ENCODE measurements around the gene KIAA0319L.

KIAA0319L gene

DNA sequence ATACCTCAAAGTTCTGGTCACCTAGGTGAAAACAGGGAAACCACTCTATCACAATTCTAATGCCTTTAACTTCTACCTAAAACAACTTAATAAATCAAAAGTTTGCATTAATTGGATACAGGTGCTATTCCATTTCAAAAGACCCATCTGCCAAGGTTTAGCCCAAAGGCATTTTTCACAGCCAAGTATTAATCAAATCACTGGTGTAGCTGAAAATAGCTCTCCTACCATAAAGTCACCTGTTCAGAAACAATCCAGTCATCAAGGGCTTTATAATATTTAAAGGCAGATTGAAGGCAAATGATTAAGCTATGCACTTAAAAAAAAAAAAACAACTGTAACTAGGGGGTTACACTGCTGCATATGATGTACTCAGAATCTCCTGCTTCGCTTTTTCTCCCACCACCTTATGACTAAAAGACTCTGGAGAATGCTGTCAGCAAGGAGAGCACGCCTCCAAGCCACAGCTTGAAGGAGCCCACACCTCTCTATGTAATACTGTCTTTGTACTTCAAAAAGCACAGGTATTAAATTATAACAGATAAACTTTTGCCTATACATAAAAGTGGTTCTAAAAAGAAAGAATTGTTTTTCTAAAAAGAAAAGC, 20.5 kb downstream of the KIAA0319L start:
- DNase-seq (ENCODE audit: low read depth): no peak

DNA sequence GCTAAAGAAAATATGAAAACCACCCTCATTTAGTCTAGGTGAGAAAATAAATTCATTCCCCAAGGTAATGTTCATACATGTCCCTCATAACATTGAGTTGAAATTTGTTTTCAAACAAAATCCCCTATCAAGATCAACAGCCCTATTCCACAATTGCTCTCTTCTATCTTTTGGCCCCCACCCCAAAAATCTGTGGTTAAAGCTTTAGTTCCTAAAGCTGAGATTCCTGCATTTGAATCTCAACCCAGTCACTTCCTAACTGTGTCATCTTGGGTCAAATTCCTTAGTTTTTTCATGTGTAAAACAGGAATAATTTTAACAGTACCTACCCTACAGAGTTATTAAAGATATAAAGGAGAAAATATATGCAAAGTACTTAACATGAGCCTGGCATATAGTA, 22.0 kb downstream of the KIAA0319L start:
- DNase-seq (ENCODE audit: low read depth): no peak

DNA sequence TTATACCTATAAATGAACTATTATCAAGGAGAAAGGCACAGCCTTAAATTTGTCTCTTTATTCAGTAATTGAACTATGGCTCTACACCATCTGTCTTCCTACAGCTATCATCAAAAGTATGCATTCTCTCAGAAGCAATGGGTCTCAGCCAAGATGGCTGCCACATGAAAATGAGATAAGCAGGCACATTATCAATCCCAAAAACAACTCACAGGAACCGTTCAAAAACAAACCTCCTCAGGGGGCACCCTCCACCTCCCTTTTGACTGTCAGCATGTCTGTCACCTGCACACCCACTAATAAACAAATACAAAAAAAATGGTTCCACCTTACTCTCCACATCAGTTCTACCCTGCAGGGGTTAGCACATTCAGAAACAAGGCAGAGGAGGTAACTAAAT, 23.6 kb downstream of the KIAA0319L start:
- DNase-seq (ENCODE audit: low read depth): no peak

- DNase-seq (ENCODE audit: low read depth): no peak
These were observed 24.5 kb downstream of the KIAA0319L start for GRCh38 chr1:35532497-35533223.

DNA sequence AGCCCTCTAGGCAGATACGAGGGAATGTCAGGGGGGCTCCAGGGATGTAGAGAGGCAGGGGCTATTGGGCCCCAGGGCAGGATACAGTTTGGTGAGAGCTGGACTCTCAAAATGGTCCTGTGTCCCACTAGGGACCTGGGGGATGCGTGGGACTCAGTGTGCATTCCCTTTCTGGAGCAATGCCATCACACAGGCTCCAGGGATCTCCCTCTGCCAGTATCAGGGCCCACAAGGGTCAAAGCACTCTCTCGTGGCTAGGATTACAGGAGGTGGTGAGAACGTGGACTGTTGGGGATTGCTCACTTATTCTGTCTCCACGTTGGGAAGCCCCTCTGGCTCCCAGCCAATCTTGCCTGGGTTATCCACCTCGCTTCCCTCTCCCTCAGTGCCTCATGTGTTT, 25.8 kb downstream of the KIAA0319L start:
- DNase-seq (ENCODE audit: low read depth): no peak

DNA sequence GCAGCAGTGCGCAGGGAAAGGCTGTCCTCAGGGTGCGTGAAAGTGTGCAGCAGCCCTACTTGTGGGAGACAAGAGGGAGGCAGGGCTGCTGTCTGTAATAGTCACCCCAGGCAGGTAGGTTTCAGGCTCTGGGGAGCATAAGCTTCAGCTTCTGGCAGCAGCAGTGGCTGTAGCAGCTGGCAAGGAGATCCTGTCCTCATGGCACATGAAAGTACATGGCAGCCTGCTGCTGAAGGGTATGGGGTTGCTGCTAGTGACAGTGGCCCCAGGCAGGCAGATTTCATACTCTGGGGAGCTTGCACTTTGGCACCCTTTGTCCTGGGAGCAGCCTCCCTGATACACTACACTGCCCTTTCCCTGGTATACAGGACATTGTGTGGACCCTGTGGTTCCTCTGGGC, 26.3 kb downstream of the KIAA0319L start:
- no peak for DNase-seq (ENCODE audit: low read depth)

DNA sequence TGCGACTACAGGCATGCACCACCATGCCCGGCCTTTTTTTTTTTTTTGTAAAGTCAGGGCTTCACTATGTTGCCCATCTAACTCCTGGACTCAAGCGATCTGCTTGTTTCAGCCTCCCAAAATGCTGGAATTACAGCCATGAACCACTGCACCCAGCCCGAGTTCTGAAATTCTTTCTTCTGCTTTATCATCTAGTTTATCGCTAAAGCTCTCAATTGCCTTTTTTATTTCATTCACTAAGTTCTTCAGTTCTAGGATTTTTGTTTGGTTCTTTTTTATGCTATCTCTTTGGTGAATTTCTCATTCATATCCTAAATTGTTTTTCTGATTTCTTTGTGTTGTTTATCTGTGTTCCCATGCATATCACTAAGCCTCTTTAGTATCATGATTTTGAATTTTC, 27.0 kb downstream of the KIAA0319L start:
- DNase-seq (ENCODE audit: low read depth): no peak

- no peak for DNase-seq (ENCODE audit: low read depth)
These were observed 33.1 kb downstream of the KIAA0319L start for GRCh38 chr1:35524106-35524505.

DNA sequence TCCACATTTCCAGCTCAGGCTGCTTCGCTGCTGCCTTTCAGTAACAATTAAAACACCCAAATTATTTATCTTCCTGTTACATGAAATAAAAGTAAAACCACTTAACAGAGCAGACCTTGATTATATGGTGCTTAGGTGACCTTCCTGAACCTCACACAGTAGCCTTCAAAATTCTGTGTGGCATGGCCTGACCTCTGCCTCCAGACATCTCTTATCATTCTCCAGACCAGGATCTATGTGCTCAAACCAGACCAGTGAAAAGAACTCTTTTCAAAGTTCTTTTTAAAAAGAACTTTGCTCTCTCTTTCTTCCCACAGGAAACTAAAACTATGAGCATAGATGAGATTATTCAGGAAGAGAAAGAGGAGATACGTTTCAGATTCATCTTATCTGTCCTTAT, 37.8 kb downstream of the KIAA0319L start:
- DNase-seq (ENCODE audit: low read depth): no peak

- no peak for DNase-seq (ENCODE audit: low read depth)
These were observed 39.0 kb downstream of the KIAA0319L start for GRCh38 chr1:35518183-35518582.

DNA sequence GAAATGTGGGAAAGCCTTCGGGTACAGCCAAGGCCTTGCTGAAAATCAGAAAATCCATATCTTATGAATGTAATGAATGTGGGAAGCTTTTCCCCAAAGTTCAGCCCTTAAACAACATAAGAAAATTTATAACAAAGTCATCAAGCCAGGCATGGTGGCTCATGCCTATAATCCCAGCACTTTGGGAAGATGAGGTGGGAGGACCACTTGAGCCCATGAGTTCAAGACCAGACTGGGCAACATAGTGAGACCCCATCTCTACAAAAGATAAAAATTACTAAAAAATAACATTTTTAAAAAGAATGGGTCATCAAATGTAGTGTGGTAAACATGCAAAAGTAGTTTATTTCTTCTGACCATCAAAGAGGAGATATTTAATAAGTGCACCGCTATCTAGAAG, 45.9 kb downstream of the KIAA0319L start:
- no peak for DNase-seq (ENCODE audit: low read depth)

DNA sequence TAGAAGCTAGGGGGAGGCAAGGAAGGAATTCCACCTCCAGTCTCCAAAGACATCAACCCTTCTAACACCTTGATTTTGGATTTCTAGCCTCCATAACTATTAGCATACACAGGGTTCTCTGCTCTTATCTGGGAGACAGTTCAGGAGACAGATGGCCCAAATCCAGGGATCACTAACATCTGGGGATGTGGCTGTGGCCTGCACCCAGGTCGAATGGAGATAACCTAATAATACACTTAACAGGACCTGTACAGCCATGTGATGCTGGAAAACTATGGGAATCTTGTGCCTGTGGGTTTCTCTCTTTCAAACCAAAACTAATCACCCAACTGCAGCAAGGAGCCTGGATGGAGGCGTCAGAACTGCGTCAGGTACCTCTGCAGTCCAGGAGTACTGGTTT, 47.6 kb downstream of the KIAA0319L start:
- no peak for DNase-seq (ENCODE audit: low read depth)

DNA sequence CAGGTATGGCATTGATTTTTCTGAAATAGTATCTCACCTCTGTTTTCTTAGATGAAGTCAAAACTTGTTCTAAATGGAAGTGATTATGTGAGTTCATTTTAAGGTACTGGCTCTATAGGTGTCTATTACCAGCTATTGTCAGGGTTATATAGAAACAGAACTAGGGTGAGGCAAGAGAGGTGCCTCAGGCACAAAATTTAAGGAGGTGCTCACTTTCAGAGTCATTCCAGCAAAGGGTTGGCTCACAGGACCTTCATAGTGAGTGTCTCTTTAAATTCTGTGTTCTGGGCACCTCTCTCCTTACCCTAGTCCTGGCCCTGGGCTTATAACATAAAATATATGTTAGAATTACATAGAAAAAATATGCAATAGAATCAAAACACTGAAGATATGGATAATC, 49.3 kb downstream of the KIAA0319L start:
- no peak for DNase-seq (ENCODE audit: low read depth)

- no peak for DNase-seq (ENCODE audit: low read depth)
These were observed 50.0 kb downstream of the KIAA0319L start for GRCh38 chr1:35506960-35507912.

DNA sequence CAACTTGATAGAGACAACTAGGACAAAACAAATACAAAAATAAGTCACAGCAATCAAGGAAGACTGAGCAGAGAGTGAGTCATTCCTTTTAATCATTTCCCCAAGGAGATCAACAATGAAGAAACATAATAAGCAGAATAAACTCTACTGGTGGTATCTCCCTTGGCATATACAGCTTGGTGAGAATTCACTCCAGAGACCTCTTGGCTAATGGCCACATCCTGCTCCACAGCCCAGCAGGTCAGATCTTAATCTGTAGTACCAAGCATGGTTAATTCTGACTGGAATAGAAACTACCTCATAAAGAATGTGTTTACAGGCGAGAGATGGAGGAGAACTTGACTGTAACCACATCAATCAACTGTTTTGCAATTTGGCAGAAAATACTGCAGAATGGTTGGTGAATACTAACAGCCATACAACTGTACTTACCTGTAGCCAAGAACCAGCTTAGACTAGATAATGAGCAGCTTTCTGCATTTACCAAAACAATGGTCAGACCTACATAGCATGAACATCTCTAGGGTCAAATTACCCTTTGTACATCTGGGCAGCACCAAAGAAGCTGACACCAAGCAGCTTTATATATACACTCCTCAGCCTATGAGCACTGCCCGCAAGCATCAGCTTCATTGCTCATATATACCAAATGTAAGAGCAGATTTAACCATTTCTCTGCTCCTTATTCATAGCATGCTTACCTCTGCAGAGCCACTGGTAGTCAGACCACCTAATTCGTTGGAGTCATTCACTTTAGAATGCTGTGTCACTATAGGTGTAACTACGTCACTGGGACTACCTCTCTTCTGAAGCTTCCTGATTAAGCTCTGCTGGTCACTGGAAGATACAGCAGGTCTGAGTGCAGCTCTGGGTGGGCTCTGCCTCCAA, 51.0 kb downstream of the KIAA0319L start:
- DNase-seq (ENCODE audit: low read depth): no peak

- DNase-seq (ENCODE audit: low read depth): no peak
These were observed 55.0 kb downstream of the KIAA0319L start for GRCh38 chr1:35502242-35502641.

DNA sequence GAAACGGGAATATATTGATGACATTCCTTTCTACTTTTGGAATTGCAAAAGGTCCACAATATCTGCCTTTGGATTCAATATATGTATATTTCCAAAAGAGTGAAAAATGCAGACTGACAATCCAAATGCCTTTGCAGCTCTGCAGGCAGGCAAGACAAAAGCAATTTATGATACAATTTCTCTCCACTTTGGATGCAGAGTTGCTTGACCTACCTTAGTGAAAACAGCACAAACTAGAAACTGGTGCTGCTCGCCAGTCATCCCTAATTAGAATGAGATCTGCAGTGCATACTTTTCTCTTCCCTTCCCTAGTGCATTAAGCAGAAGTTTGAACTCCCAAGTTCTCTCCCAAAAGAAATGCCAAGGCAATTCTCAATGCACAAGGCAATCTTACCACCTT, 56.8 kb downstream of the KIAA0319L start:
- no peak for DNase-seq (ENCODE audit: low read depth)

GRCh38 chr1:35499652-35500176, 57.5 kb downstream of the KIAA0319L start:
- no peak for DNase-seq (ENCODE audit: low read depth)

- DNase-seq (ENCODE audit: low read depth): no peak
These were observed 58.0 kb downstream of the KIAA0319L start for GRCh38 chr1:35499231-35499630.

DNA sequence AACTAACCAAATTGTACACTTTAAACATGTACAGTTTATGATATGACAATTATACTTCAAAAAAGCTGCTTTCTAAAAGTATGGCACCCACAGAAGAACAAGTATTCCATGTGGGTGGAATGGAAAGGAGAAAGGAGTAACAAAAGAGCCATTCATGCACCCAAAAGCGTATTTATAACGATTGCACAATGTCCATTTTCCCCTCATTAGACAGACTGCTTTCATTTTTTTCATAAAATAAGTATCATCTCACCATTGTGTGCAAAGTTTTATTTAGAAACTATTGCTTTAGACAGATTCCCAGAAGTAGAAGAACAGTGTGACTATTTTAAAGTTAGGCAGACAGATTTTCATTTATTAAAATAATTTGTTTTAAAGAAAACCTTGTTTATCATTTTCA, 59.6 kb downstream of the KIAA0319L start:
- DNase-seq (ENCODE audit: low read depth): no peak

- no peak for DNase-seq (ENCODE audit: low read depth)
These were observed 67.0 kb downstream of the KIAA0319L start for GRCh38 chr1:35490250-35490649.

- no peak for DNase-seq (ENCODE audit: low read depth)
These were observed 68.9 kb downstream of the KIAA0319L start for GRCh38 chr1:35488336-35488735.

Data from activated T-cell treated with anti-CD3 and anti-CD28 coated beads for 1 hour (primary cell).